ENCODE results near the gene AGBL1. TPM values are rescaled to one million over a fixed set of nuclear protein-coding genes. Genes with fewer than 3 reads are reported as not detected.

AGBL1 gene
- total RNA-seq, 1 experiment from 2014 or later: not detected

DNA sequence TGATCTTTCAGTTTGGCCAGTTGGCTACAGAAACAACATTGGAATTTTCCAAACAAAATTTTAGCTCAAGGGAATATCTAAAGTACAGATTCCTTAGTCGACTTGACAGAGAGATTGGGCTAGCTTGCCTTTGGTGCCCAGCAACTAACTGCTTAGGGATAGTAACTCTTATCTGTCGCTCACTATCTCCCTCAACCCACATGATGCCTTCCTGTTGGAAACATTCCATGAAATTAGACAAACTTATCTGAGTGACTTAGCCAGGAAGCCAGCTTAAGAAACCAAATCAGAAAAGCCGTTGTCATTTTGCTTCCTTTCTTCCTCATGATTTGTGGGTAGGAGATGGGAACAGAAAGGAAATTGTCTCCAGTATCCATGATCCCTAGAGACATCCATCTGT is 791.2 kb downstream of the AGBL1 start:
- Histone ChIP-seq H3F3A (ENCODE audit: insufficient read depth, low read depth) (no peaks in the 10 kb centered on the region), H2AFZ (no peak overlapping the region), H3K9me2 (ENCODE audit: insufficient read depth) (no peaks in the 10 kb centered on the region), H3K4me1 (replicated peaks; ENCODE audit: insufficient read depth) (no peaks in the 10 kb centered on the region), H3K9me3 (ENCODE audit: insufficient read depth, low read depth) (no peaks in the 10 kb centered on the region), H3K27me3 (ENCODE audit: insufficient read depth, low read depth) (no peaks in the 10 kb centered on the region), H4K20me1 (ENCODE audit: insufficient read depth) (no peaks in the 10 kb centered on the region), H3K27ac (no peak overlapping the region), H3K79me2 (ENCODE audit: low read depth) (no peaks in the 10 kb centered on the region), H3K4me2 (no peak overlapping the region), H3K36me3 (ENCODE audit: low read depth) (no peaks in the 10 kb centered on the region), H3K4me3 (no peak overlapping the region)
- TF ChIP-seq, protein P1, sequence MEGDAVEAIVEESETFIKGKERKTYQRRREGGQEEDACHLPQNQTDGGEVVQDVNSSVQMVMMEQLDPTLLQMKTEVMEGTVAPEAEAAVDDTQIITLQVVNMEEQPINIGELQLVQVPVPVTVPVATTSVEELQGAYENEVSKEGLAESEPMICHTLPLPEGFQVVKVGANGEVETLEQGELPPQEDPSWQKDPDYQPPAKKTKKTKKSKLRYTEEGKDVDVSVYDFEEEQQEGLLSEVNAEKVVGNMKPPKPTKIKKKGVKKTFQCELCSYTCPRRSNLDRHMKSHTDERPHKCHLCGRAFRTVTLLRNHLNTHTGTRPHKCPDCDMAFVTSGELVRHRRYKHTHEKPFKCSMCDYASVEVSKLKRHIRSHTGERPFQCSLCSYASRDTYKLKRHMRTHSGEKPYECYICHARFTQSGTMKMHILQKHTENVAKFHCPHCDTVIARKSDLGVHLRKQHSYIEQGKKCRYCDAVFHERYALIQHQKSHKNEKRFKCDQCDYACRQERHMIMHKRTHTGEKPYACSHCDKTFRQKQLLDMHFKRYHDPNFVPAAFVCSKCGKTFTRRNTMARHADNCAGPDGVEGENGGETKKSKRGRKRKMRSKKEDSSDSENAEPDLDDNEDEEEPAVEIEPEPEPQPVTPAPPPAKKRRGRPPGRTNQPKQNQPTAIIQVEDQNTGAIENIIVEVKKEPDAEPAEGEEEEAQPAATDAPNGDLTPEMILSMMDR (conservative IDR thresholded peaks at IDR 0.05): no peak
- TF ChIP-seq EZH2 (IDR thresholded peaks at IDR 0.05; ENCODE audit: low read depth): no peak
- DNase-seq: no peak
- ChIA-PET POLR2A (ENCODE audit: unreplicated experiment) (no interaction called here), CTCF (no interaction called here)
- intact Hi-C loops (cut with micrococcal nuclease; ENCODE audit: unreplicated experiment): no loop called here
- no TSS peak for BruUV-seq (replicated peaks)

DNA sequence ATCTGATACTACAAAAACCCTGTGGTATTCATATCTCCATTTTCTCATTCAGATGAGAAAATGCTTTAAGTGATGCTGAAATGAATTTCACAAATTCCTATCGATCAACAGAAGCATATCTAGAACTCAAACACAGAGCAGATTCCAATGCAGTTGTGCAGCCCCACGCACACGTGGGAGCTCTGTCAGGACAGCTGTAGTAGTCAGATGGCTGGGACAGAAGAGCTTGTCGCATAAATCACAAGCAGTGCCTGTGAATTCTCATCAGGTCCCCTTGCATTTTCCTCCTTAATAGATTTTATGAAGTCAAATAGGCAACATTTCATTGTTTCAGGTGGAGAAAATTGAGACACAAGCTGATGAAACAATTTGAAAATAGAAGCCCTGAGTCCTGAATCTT is 792.3 kb downstream of the AGBL1 start:
- no peaks in the 10 kb centered on the region for H3K9me2 ChIP-seq (ENCODE audit: insufficient read depth)
- H3K27me3 ChIP-seq (ENCODE audit: insufficient read depth, low read depth): no peaks in the 10 kb centered on the region
- TF ChIP-seq, protein P1 (conservative IDR thresholded peaks at IDR 0.05): no peak
- no peak for TF ChIP-seq EZH2 (IDR thresholded peaks at IDR 0.05; ENCODE audit: low read depth)
- no peaks in the 10 kb centered on the region for H3K4me1 ChIP-seq (replicated peaks; ENCODE audit: insufficient read depth)
- no peak overlapping the region for H2AFZ ChIP-seq
- ChIA-PET CTCF (no interaction called here), POLR2A (ENCODE audit: unreplicated experiment) (no interaction called here)
- no peak overlapping the region for H3K4me3 ChIP-seq
- H3K27ac ChIP-seq: no peak overlapping the region
- no peak overlapping the region for H3K4me2 ChIP-seq
- DNase-seq: no peak
- no peaks in the 10 kb centered on the region for H3K79me2 ChIP-seq (ENCODE audit: low read depth)
- no peaks in the 10 kb centered on the region for H3K36me3 ChIP-seq (ENCODE audit: low read depth)
- H3K9me3 ChIP-seq (ENCODE audit: insufficient read depth, low read depth): no peaks in the 10 kb centered on the region
- no peaks in the 10 kb centered on the region for H3F3A ChIP-seq (ENCODE audit: insufficient read depth, low read depth)
- BruUV-seq (replicated peaks): no TSS peak
- intact Hi-C loops (cut with micrococcal nuclease; ENCODE audit: unreplicated experiment): no loop called here
- H4K20me1 ChIP-seq (ENCODE audit: insufficient read depth): no peaks in the 10 kb centered on the region

DNA sequence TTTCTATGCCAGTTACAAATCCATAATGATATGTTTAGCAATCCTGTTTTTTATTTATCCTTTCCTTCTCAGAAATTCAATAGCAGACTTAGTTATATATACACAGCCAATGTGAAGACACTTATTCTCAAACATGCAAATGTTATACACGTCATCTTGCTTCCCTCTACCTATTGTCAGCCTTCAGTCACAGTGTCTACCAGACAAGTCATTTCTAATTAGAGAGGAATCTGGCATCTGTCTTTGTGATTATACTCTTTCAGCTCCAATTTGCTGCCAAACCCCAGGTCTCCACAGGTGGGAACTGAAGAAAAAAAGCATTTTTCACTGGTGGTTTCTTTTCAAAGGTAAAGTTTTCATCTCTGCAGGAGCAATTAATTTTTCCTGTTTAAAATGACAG is 793.1 kb downstream of the AGBL1 start:
- no peaks in the 10 kb centered on the region for H3K36me3 ChIP-seq (ENCODE audit: low read depth)
- POLR2A ChIA-PET (ENCODE audit: unreplicated experiment): no interaction called here
- no peaks in the 10 kb centered on the region for H3F3A ChIP-seq (ENCODE audit: insufficient read depth, low read depth)
- intact Hi-C loops (cut with micrococcal nuclease; ENCODE audit: unreplicated experiment): no loop called here
- H3K27ac ChIP-seq: no peak overlapping the region
- TF ChIP-seq, protein P1 (conservative IDR thresholded peaks at IDR 0.05): no peak
- no peak for TF ChIP-seq EZH2 (IDR thresholded peaks at IDR 0.05; ENCODE audit: low read depth)
- H3K4me3 ChIP-seq: no peak overlapping the region
- no peaks in the 10 kb centered on the region for H3K27me3 ChIP-seq (ENCODE audit: insufficient read depth, low read depth)
- no peaks in the 10 kb centered on the region for H3K9me2 ChIP-seq (ENCODE audit: insufficient read depth)
- no peaks in the 10 kb centered on the region for H4K20me1 ChIP-seq (ENCODE audit: insufficient read depth)
- H3K9me3 ChIP-seq (ENCODE audit: insufficient read depth, low read depth): no peaks in the 10 kb centered on the region
- CTCF ChIA-PET: no interaction called here
- H3K4me2 ChIP-seq: no peak overlapping the region
- DNase-seq: no peak
- BruUV-seq (replicated peaks): no TSS peak
- no peaks in the 10 kb centered on the region for H3K79me2 ChIP-seq (ENCODE audit: low read depth)
- H2AFZ ChIP-seq: no peak overlapping the region
- no peaks in the 10 kb centered on the region for H3K4me1 ChIP-seq (replicated peaks; ENCODE audit: insufficient read depth)

Measured in PC-9 (cell line).